ENCODE measurements around the gene PTPRS.

Gene PTPRS

GRCh38 chr19:5302396-5302795, 38.2 kb downstream of the PTPRS start:
- H3K4me3 ChIP-seq (replicated peaks; ENCODE audit: insufficient read depth, low read length), result no peak overlapping the region
- no peak overlapping the region for H3K27ac ChIP-seq (replicated peaks)
- no peak for DNase-seq (ENCODE audit: low read depth in 1 of 2, low spot score in 1 of 2)
- no peak for TF ChIP-seq POLR2AphosphoS5 (IDR thresholded peaks at IDR 0.05; ENCODE audit: low read depth)
- H3K27me3 ChIP-seq (ENCODE audit: insufficient read depth, poor library complexity, severe bottlenecking), result peaks cover 2% of the 10 kb centered on the region

- DNase-seq (ENCODE audit: low read depth in 1 of 2, low spot score in 1 of 2), result no peak
- peaks cover 11% of the 10 kb centered on the region for H3K27me3 ChIP-seq (ENCODE audit: insufficient read depth, poor library complexity, severe bottlenecking)
- no peak overlapping the region for H3K4me3 ChIP-seq (replicated peaks; ENCODE audit: insufficient read depth, low read length)
- H3K27ac ChIP-seq (replicated peaks), result no peak overlapping the region
- TF ChIP-seq SPI1 (IDR thresholded peaks at IDR 0.05; ENCODE audit: borderline replicate concordance, low read depth) (no peak), GABPA (IDR thresholded peaks at IDR 0.05; ENCODE audit: low read depth) (no peak), CTCF (IDR thresholded peaks at IDR 0.05; ENCODE audit: insufficient read depth, low read length) (no peak), REST (IDR thresholded peaks at IDR 0.05; ENCODE audit: insufficient replicate concordance, low read depth) (no peak), POLR2AphosphoS5 (IDR thresholded peaks at IDR 0.05; ENCODE audit: low read depth) (no peak)
Measured at GRCh38 chr19:5299137-5299536, 41.5 kb downstream of the PTPRS start.

GRCh38 chr19:5298471-5298901, 42.1 kb downstream of the PTPRS start:
- no peak overlapping the region for H3K4me3 ChIP-seq (replicated peaks; ENCODE audit: insufficient read depth, low read length)
- TF ChIP-seq POLR2AphosphoS5 (IDR thresholded peaks at IDR 0.05; ENCODE audit: low read depth) (no peak), CTCF (IDR thresholded peaks at IDR 0.05; ENCODE audit: insufficient read depth, low read length) (no peak), REST (IDR thresholded peaks at IDR 0.05; ENCODE audit: insufficient replicate concordance, low read depth) (no peak), SPI1 (IDR thresholded peaks at IDR 0.05; ENCODE audit: borderline replicate concordance, low read depth) (no peak)
- H3K27ac ChIP-seq (replicated peaks), result no peak overlapping the region
- DNase-seq (ENCODE audit: low read depth in 1 of 2, low spot score in 1 of 2), result no peak
- H3K27me3 ChIP-seq (ENCODE audit: insufficient read depth, poor library complexity, severe bottlenecking), result peaks cover 17% of the 10 kb centered on the region

- no peak for DNase-seq (ENCODE audit: low read depth in 1 of 2, low spot score in 1 of 2)
- Histone ChIP-seq H3K27ac (replicated peaks) (no peak overlapping the region), H3K4me3 (replicated peaks; ENCODE audit: insufficient read depth, low read length) (no peak overlapping the region), H3K27me3 (ENCODE audit: insufficient read depth, poor library complexity, severe bottlenecking) (peaks cover 22% of the 10 kb centered on the region)
- no peak for TF ChIP-seq CTCF (IDR thresholded peaks at IDR 0.05; ENCODE audit: insufficient read depth, low read length)
- TF ChIP-seq REST (IDR thresholded peaks at IDR 0.05; ENCODE audit: insufficient replicate concordance, low read depth), result no peak
- no peak for TF ChIP-seq SPI1 (IDR thresholded peaks at IDR 0.05; ENCODE audit: borderline replicate concordance, low read depth)
- no peak for TF ChIP-seq GABPA (IDR thresholded peaks at IDR 0.05; ENCODE audit: low read depth)
- no peak for TF ChIP-seq POLR2AphosphoS5 (IDR thresholded peaks at IDR 0.05; ENCODE audit: low read depth)
Measured at GRCh38 chr19:5297272-5297669, 43.3 kb downstream of the PTPRS start.

Data from HL-60 (cell line).